Right atrium auricular region (tissue), 2 donors: Measurements from ENCODE around the gene CEP57. TPM values are rescaled to one million over a fixed set of nuclear protein-coding genes. Genes with fewer than 3 reads are reported as not detected.
"Not testable (repeated sequence)": the region's sequence is repeated elsewhere in the genome, so short reads cannot be mapped to it uniquely, and the experiment has no call there.

Source experiments
- DNase-seq: peaks from one replicate; pipeline ENCODE4 v3.0.0-alpha.2; 2019; ENCODE audit warnings: low spot score
- H3K27ac ChIP-seq, 2 donors: fragments of 200-600 bp; sonication (generic); 1 replicate in 1 of 2; 2 replicates in 1 of 2; pipeline ENCODE4 v1.5.1; 2016 to 2019
- H3K27me3 ChIP-seq, 2 donors: fragments of 200-600 bp; sonication (generic); one replicate each; pipeline versions ENCODE4 v1.5.1 to v1.6.0; 2017 to 2019
- H3K36me3 ChIP-seq: fragments of 200-600 bp; sonication (generic); one replicate; pipeline ENCODE4 v1.5.1; 2016
- H3K4me1 ChIP-seq, 2 donors: fragments of 200-600 bp; sonication (generic); one replicate each; pipeline versions ENCODE4 v1.5.1 to v1.6.0; 2017 to 2019
- H3K4me3 ChIP-seq, 2 donors: fragments of 200-600 bp; sonication (generic); 1 replicate in 1 of 2; 2 replicates in 1 of 2; pipeline ENCODE4 v1.5.1; 2017 to 2019; ENCODE audit warnings: mild to moderate bottlenecking in 1 of 2, moderate library complexity in 1 of 2
- H3K9me3 ChIP-seq, 2 donors: fragments of 200-600 bp; sonication (generic); one replicate each; pipeline ENCODE4 v1.5.1; 2019
- CTCF ChIP-seq, 2 donors: fragments of 200-600 bp; sonication (generic); IDR thresholded peaks; one replicate each; pipeline ENCODE4 v1.5.1; 2019; ENCODE audit warnings: antibody characterized with exemption in 2 of 2
- total RNA-seq, 2 donors: library from RNA; depleted of rRNA; stranded (reverse); fragments of >200 nt; gene quantifications; one replicate each; pipeline ENCODE4 v1.1.0, GENCODE V29; 2016

CEP57 gene
- total RNA-seq, 2 donors from 2014 or later = 16.1 to 20.0 TPM

- no peaks in the 10 kb centered on the region for H3K9me3 ChIP-seq
- TF ChIP-seq CTCF (IDR thresholded peaks at IDR 0.05) = no peak
- peaks cover 16% of the 10 kb centered on the region for H3K36me3 ChIP-seq
- no peaks in the 10 kb centered on the region for H3K4me1 ChIP-seq
- DNase-seq = no peak
- H3K27ac ChIP-seq = no peak overlapping the region
- H3K4me3 ChIP-seq = no peak overlapping the region
- H3K27me3 ChIP-seq = no peaks in the 10 kb centered on the region
Measured at GRCh38 chr11:95863486-95864140, 73.3 kb downstream of the CEP57 start.

GRCh38 chr11:95867105-95867504 is 76.8 kb downstream of the CEP57 start:
- no peaks in the 10 kb centered on the region for H3K9me3 ChIP-seq
- no peaks in the 10 kb centered on the region for H3K4me1 ChIP-seq
- no peak overlapping the region for H3K4me3 ChIP-seq
- H3K36me3 ChIP-seq = peaks cover 16% of the 10 kb centered on the region
- no peak for TF ChIP-seq CTCF (IDR thresholded peaks at IDR 0.05)
- no peak overlapping the region for H3K27ac ChIP-seq
- DNase-seq = no peak
- H3K27me3 ChIP-seq = no peaks in the 10 kb centered on the region

- DNase-seq, H3K36me3 ChIP-seq, H3K27me3 ChIP-seq: not testable (repeated sequence)
Measured at GRCh38 chr11:95870877-95871276, 80.6 kb downstream of the CEP57 start.

GRCh38 chr11:95877291-95877690 is 87.0 kb downstream of the CEP57 start:
- TF ChIP-seq CTCF (IDR thresholded peaks at IDR 0.05) = no peak
- Histone ChIP-seq H3K27me3 (no peaks in the 10 kb centered on the region), H3K4me3 (no peak overlapping the region), H3K9me3 (no peaks in the 10 kb centered on the region), H3K27ac (no peak overlapping the region), H3K4me1 (no peaks in the 10 kb centered on the region), H3K36me3 (no peaks in the 10 kb centered on the region)
- no peak for DNase-seq

More at GRCh38 chr11:95870877-95871276, 80.6 kb downstream of the CEP57 start:
- not testable (repeated sequence) for H3K4me3 ChIP-seq, H3K27ac ChIP-seq, H3K4me1 ChIP-seq, H3K9me3 ChIP-seq

Other genes starting within 250 kb of the CEP57 start
- gene FAM76B, start 716 bp upstream of the CEP57 start, total RNA-seq = 1 to 10 TPM; 5.3 to 6.6 TPM
- 10 to 100 TPM; 14.9 to 15.3 TPM for gene MTMR2, start 133.6 kb downstream of the CEP57 start, total RNA-seq